Measurements from ENCODE around the gene CPXM2.

The CPXM2 gene

GRCh38 chr10:123841560-123841959 is 50.0 kb downstream of the CPXM2 start:
- H3K79me2 ChIP-seq (ENCODE audit: insufficient read depth, low read depth) = no peaks in the 10 kb centered on the region
- H3K27me3 ChIP-seq (ENCODE audit: insufficient read depth, low read depth) = no peaks in the 10 kb centered on the region
- peaks cover 77% of the 10 kb centered on the region for H3K4me1 ChIP-seq (ENCODE audit: low read depth, poor library complexity, severe bottlenecking)
- no peak overlapping the region for H3K4me2 ChIP-seq
- no peak overlapping the region for H3K27ac ChIP-seq
- no peak overlapping the region for H2AFZ ChIP-seq (ENCODE audit: low read depth)
- no peak overlapping the region for H3K4me3 ChIP-seq (IDR thresholded peaks at IDR 0.05; ENCODE audit: insufficient read depth, low read depth, low read length)
- H3K9ac ChIP-seq = no peak overlapping the region
- no peak for TF ChIP-seq CTCF (conservative IDR thresholded peaks at IDR 0.05; ENCODE audit: low read depth, low read length)
- no peaks in the 10 kb centered on the region for H4K20me1 ChIP-seq (ENCODE audit: insufficient read depth)
- H3K36me3 ChIP-seq (ENCODE audit: insufficient read depth) = no peaks in the 10 kb centered on the region

- H3K27me3 ChIP-seq (ENCODE audit: insufficient read depth, low read depth) = no peaks in the 10 kb centered on the region
- TF ChIP-seq CTCF (conservative IDR thresholded peaks at IDR 0.05; ENCODE audit: low read depth, low read length) = no peak
Observed at GRCh38 chr10:123841115-123841514, 50.5 kb downstream of the CPXM2 start.

GRCh38 chr10:123840714-123841113 is 50.9 kb downstream of the CPXM2 start:
- Histone ChIP-seq H3K4me3 (IDR thresholded peaks at IDR 0.05; ENCODE audit: insufficient read depth, low read depth, low read length) (no peak overlapping the region), H3K4me1 (ENCODE audit: low read depth, poor library complexity, severe bottlenecking) (peaks cover 68% of the 10 kb centered on the region), H4K20me1 (ENCODE audit: insufficient read depth) (no peaks in the 10 kb centered on the region), H3K79me2 (ENCODE audit: insufficient read depth, low read depth) (no peaks in the 10 kb centered on the region), H3K36me3 (ENCODE audit: insufficient read depth) (no peaks in the 10 kb centered on the region), H3K4me2 (no peak overlapping the region; the same call in 1 of the 2 replicates), H2AFZ (ENCODE audit: low read depth) (no peak overlapping the region), H3K27me3 (ENCODE audit: insufficient read depth, low read depth) (no peaks in the 10 kb centered on the region), H3K27ac (no peak overlapping the region), H3K9ac (no peak overlapping the region)
- TF ChIP-seq CTCF (conservative IDR thresholded peaks at IDR 0.05; ENCODE audit: low read depth, low read length) = no peak

More at GRCh38 chr10:123841115-123841514, 50.5 kb downstream of the CPXM2 start:
- H3K4me1 ChIP-seq (ENCODE audit: low read depth, poor library complexity, severe bottlenecking) = peaks cover 72% of the 10 kb centered on the region
- H3K4me2 ChIP-seq = no peak overlapping the region; the same call in 1 of the 2 replicates
- no peaks in the 10 kb centered on the region for H3K79me2 ChIP-seq (ENCODE audit: insufficient read depth, low read depth)
- no peaks in the 10 kb centered on the region for H3K36me3 ChIP-seq (ENCODE audit: insufficient read depth)
- no peak overlapping the region for H3K27ac ChIP-seq
- no peak overlapping the region for H3K4me3 ChIP-seq (IDR thresholded peaks at IDR 0.05; ENCODE audit: insufficient read depth, low read depth, low read length)
- no peak overlapping the region for H2AFZ ChIP-seq (ENCODE audit: low read depth)
- no peaks in the 10 kb centered on the region for H4K20me1 ChIP-seq (ENCODE audit: insufficient read depth)
- no peak overlapping the region for H3K9ac ChIP-seq

- H3K79me2 ChIP-seq (ENCODE audit: insufficient read depth, low read depth) = no peaks in the 10 kb centered on the region
Observed at GRCh38 chr10:123838596-123839310, 52.9 kb downstream of the CPXM2 start.

More at GRCh38 chr10:123838596-123839310, 52.9 kb downstream of the CPXM2 start:
- Histone ChIP-seq H3K4me1 (ENCODE audit: low read depth, poor library complexity, severe bottlenecking) (peaks cover 59% of the 10 kb centered on the region), H3K4me3 (IDR thresholded peaks at IDR 0.05; ENCODE audit: insufficient read depth, low read depth, low read length) (no peak overlapping the region), H3K9ac (no peak overlapping the region), H4K20me1 (ENCODE audit: insufficient read depth) (no peaks in the 10 kb centered on the region), H3K36me3 (ENCODE audit: insufficient read depth) (no peaks in the 10 kb centered on the region), H2AFZ (ENCODE audit: low read depth) (peak overlapping the region; percentile 8; the same call in 1 of the 2 replicates), H3K27me3 (ENCODE audit: insufficient read depth, low read depth) (no peaks in the 10 kb centered on the region), H3K4me2 (peak overlapping the region; percentile 73), H3K27ac (peak overlapping the region; percentile 31; the same call in 1 of the 2 replicates)
- no peak for TF ChIP-seq CTCF (conservative IDR thresholded peaks at IDR 0.05; ENCODE audit: low read depth, low read length)

Measured in KMS-11 (cell line).